Measurements from ENCODE around the gene APLF. TPM values are rescaled to one million over a fixed set of nuclear protein-coding genes. Genes with fewer than 3 reads are reported as not detected.

Gene APLF
- total and polyA plus RNA-seq, 2 of the 8 experiments (the other 6 are each of a cell fraction or from before 2014, with no cell fraction given): 4.4 to 7.3 TPM

- Histone ChIP-seq H3K36me3 (ENCODE audit: control insufficient read depth in 2 of 4, insufficient read depth in 4 of 4, low read length in 3 of 4) (no peaks in the 10 kb centered on the region), H3K79me1 (ENCODE audit: low read depth, low read length) (no peaks in the 10 kb centered on the region), H2AK5ac (ENCODE audit: low read depth, low read length) (no peak overlapping the region), H2BK15ac (ENCODE audit: low read length) (no peak overlapping the region), H2AFZ (ENCODE audit: low read length) (no peak overlapping the region), H3K27me3 (replicated peaks in 1 of 4; ENCODE audit: control insufficient read depth in 3 of 4, extremely low read depth in 1 of 4, insufficient read depth in 3 of 4, low read length in 3 of 4) (no peaks in the 10 kb centered on the region), H4K5ac (ENCODE audit: insufficient read length, low read depth, low read length) (no peak overlapping the region), H3K18ac (ENCODE audit: extremely low read depth, low read length) (no peak overlapping the region), H3K56ac (replicated peaks; ENCODE audit: insufficient read length, low read depth, low read length) (no peak overlapping the region), H3K23ac (ENCODE audit: insufficient read length) (no peak overlapping the region), H3K14ac (ENCODE audit: insufficient read length) (no peak overlapping the region), H4K20me1 (replicated peaks in 1 of 2; ENCODE audit: control insufficient read depth in 1 of 2, insufficient read depth in 2 of 2, low read length in 2 of 2) (no peaks in the 10 kb centered on the region), H2BK120ac (replicated peaks; ENCODE audit: low read depth, low read length) (no peak overlapping the region), H2BK12ac (ENCODE audit: low read depth, low read length) (no peak overlapping the region), H3K4ac (replicated peaks; ENCODE audit: insufficient read length, low read depth, low read length) (no peak overlapping the region), H4K8ac (ENCODE audit: extremely low read depth, insufficient read depth, low read length) (no peak overlapping the region), H2BK20ac (ENCODE audit: low read length) (no peak overlapping the region), H3K79me2 (ENCODE audit: control insufficient read depth in 1 of 2, insufficient read depth in 2 of 2, low read length in 2 of 2) (no peaks in the 10 kb centered on the region), H3K27ac (ENCODE audit: low read depth, low read length) (no peak overlapping the region), H3K23me2 (ENCODE audit: low read depth, low read length) (no peaks in the 10 kb centered on the region), H2BK5ac (ENCODE audit: low read depth, low read length) (no peak overlapping the region), H3K4me3 (ENCODE audit: extremely low read depth in 1 of 4, insufficient read depth in 2 of 4, low read depth in 3 of 4, low read length in 4 of 4) (no peak overlapping the region), H3K9ac (replicated peaks in 1 of 4; ENCODE audit: extremely low read depth in 1 of 4, low read depth in 3 of 4, low read length in 3 of 4) (no peak overlapping the region), H3K4me2 (ENCODE audit: insufficient read depth in 1 of 2, low read depth in 2 of 2, low read length in 2 of 2) (no peak overlapping the region), H3K9me3 (ENCODE audit: insufficient read depth in 2 of 2, low read depth in 1 of 2, low read length in 1 of 2) (no peaks in the 10 kb centered on the region), H4K91ac (replicated peaks; ENCODE audit: insufficient read length, low read length) (no peak overlapping the region), H3K4me1 (replicated peaks in 1 of 4; ENCODE audit: control insufficient read depth in 3 of 4, insufficient read depth in 4 of 4, low read length in 3 of 4) (no peaks in the 10 kb centered on the region)
- POLR2A ChIA-PET (ENCODE audit: partially characterized antibody): no interaction called here
- no peak for FAIRE-seq
- no peak for DNase-seq (ENCODE audit: low read depth in 1 of 2, low spot score in 2 of 2)
- WGBS, 2 experiments (ENCODE audit: extremely low coverage in 1 of 2, insufficient coverage in 1 of 2, insufficient read length in 1 of 2, insufficient replicate concordance in 2 of 2, low coverage in 1 of 2, low lambda C conversion rate in 2 of 2, missing lambda C conversion rate in 1 of 2): 95% methylated on average over 4 of the region's 4 CpGs; no CpG with 5 or more reads in 1 of the 2 experiments
- CTCF ChIA-PET (ENCODE audit: partially characterized antibody): no interaction called here
- no peak for TF ChIP-seq SIX5 (IDR thresholded peaks at IDR 0.05; ENCODE audit: low read depth, low read length)
- TF ChIP-seq MAX (IDR thresholded peaks at IDR 0.05): no peak
- no peak for TF ChIP-seq TAF7 (optimal IDR thresholded peaks at IDR 0.05; ENCODE audit: borderline replicate concordance, low read depth, low read length)
- TF ChIP-seq CTBP2 (IDR thresholded peaks at IDR 0.05; ENCODE audit: borderline replicate concordance, insufficient read depth, insufficient read length, low read length): no peak
- no peak for TF ChIP-seq EZH2 (IDR thresholded peaks at IDR 0.05; ENCODE audit: low read depth, low read length, severe bottlenecking)
These were observed 91.2 kb downstream of the APLF start for GRCh38 chr2:68558576-68558975.
